Right lung (tissue), 5 donors: ENCODE results near the gene F2R. TPM values are rescaled to one million over a fixed set of nuclear protein-coding genes. Genes with fewer than 3 reads are reported as not detected.
"Not testable (repeated sequence)": the region's sequence is repeated elsewhere in the genome, so short reads cannot be mapped to it uniquely, and the experiment has no call there.

Experiments used
- DNase-seq, 2 donors: peaks; one replicate each; pipeline ENCODE4 v3.0.0-alpha.2; 2013
- polyA plus RNA-seq, 5 donors: library from polyadenylated mRNA; unstranded; fragments of 120-200 nt; gene quantifications; one replicate each; pipeline versions ENCODE4 v1.2.1 to v1.2.3, GENCODE V29; 2013; ENCODE audit warnings: inconsistent platforms in 1 of 5, low replicate concordance in 1 of 5; ENCODE audit not compliant: insufficient read length in 5 of 5, insufficient read depth in 1 of 5

F2R gene
- polyA plus RNA-seq, 5 donors = 38.5 to 51.0 (median 44.2) TPM

- DNase-seq = peak in 1 of 2 donors; percentile 5
Observed at GRCh38 chr5:76717222-76718083, 1.5 kb downstream of the F2R start.

DNA sequence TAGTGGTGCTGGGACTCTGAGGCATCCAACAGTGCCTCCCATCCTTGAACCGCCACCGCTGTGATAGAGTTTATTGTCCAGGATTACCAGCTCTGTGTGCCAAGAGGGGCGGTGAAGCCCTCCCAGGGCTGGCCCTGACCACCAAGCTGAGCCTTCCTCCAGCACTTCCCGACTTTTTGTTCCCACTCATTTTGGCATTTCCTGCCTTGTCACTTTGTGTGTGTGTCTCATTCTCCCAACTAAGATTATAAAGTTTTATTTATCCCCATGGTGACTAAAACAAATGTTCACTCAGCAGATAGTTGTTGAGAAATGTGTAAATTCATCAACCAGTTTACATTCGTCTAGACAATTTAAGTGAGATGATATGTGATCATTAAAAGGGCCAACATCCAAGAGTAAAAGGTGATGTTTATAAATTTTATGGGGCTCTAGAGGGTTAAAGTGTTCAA is 2.5 kb downstream of the F2R start:
- DNase-seq = no peak

DNA sequence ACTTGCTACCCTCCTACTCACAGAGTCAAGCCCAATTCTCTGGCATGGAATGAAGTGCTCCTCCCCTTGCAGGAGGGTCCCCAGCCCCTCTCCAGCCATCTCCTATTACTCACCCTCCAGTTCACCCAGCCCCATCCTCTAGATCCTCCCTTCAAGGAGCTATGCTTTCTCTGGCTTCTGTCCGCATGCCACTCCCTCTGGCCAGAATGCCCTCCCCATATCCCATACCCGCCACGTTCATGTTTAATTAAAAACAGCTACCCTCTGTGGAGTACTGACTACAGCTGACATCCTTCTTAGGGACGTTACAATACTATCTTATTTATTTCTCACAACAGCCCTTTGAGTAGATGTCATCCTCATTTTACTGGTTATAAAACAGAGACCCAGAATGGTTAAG is 3.0 kb downstream of the F2R start:
- no peak for DNase-seq

DNA sequence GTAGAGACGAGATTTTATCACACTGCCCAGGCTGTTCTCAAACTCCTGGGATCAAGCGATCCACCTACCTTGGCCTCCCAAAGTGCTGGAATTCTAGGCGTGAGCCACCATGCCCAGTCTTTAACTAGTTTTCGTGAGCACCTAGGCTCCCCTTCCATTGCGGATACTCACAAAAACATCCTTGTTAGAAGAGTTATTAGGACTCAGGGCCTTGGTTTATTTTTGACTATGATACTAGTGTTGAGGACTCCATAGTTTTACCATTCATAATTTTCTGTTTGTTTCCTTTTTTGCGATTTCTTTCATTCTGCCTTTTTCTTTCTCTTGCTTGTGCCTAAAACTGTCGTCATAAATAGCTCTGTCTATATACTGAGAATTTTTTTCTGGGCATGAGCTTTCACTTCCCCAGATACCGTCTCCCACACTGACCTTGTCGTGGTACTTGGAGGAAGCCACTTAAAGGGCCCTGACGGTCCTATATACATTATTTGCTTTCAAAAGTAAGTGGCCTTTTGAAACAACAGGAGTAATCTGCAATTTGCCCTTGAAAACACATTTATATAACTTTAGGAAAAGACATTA is 5.2 kb downstream of the F2R start:
- no peak for DNase-seq

GRCh38 chr5:76723266-76723665 is 7.3 kb downstream of the F2R start:
- no peak for DNase-seq

GRCh38 chr5:76723906-76724305 is 8.0 kb downstream of the F2R start:
- no peak for DNase-seq

DNA sequence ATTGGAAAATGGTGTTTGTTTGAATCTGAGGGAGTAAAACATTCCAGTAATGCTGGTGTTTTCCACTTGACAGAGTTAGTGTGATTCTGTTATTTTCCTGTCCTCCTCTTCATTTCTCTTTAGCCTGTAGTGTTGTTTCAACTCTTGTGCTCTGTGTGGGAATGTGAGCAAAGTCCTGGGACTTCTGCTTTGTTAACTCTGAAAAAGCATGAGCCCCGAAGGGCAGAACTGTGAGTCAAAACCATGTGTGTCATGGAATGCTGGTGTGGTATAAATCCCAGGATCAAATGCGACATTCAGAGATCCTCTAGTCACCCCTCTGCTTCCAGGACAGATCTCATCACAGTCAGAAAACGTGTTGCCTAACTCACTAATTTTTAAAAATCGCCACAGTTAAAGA is 8.9 kb downstream of the F2R start:
- no peak for DNase-seq

- DNase-seq = no peak
Observed at GRCh38 chr5:76728965-76729364, 13.0 kb downstream of the F2R start.

GRCh38 chr5:76729373-76730290 is 13.7 kb downstream of the F2R start:
- DNase-seq = no peak

GRCh38 chr5:76732405-76733048 is 16.6 kb downstream of the F2R start:
- DNase-seq = no peak

DNA sequence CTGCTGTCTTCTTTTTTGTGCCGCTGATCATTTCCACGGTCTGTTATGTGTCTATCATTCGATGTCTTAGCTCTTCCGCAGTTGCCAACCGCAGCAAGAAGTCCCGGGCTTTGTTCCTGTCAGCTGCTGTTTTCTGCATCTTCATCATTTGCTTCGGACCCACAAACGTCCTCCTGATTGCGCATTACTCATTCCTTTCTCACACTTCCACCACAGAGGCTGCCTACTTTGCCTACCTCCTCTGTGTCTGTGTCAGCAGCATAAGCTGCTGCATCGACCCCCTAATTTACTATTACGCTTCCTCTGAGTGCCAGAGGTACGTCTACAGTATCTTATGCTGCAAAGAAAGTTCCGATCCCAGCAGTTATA is 17.1 kb downstream of the F2R start:
- DNase-seq = no peak

- no peak for DNase-seq
Observed at GRCh38 chr5:76735762-76736545, 20.0 kb downstream of the F2R start.

DNA sequence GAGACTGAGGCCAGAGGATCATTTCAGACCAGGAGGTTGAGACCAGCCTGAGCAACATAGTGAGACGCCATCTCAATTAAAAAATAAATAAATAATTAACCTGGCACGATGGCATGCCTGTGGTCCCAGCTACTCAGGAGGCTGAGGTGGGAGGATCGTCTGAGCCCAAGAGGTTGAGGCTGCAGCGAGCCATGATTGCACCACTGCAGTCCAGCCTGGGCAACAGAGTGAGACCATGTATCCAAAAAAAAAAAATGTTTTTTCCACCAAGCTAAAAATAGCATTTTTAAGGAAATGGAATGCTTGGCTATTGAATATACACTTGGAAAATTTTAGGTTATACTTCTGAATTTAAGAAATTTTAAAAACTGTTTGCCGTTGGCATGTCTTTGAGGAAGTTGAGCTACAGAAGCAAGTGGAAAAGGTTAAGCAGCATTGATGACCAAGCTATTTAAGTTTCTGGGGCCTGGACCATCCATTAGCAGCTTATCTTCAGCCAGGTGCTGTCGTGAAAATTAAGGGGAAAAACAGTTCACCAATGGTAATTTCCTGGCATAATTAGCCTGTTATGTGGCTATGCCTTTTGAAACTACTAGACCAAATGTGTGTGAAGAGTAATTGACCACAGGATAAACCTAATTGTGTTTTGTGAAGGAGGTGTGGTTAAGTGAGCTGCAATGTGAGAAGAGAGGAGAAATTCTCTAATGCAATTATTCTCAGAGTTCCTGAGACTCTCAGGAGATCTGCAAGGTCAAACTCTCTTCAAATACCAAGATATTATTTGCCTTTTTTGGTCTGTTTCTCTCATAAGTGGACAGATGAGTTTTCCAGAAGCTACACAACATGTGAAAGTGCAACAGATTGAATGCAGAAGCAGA is 21.0 kb downstream of the F2R start:
- DNase-seq = no peak

DNA sequence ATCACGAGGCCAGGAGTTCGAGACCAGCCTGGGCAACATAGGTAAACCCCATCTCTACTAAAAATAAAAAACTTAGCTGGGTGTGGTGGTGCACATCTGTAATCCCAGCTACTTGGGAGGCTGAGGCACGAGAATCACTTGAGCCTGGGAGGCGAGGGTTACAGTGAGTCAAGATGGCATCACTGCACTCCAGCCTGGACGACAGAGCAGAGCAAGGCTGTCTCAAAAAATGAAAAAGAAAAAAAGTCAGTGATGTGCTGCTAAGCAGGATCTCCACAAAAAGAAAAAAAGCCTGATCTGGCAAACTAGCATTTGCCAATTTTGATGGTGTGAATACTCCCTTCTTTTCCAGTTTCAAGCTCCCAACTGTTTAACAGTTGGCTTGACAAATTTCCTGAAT is 21.9 kb downstream of the F2R start:
- no peak for DNase-seq

DNA sequence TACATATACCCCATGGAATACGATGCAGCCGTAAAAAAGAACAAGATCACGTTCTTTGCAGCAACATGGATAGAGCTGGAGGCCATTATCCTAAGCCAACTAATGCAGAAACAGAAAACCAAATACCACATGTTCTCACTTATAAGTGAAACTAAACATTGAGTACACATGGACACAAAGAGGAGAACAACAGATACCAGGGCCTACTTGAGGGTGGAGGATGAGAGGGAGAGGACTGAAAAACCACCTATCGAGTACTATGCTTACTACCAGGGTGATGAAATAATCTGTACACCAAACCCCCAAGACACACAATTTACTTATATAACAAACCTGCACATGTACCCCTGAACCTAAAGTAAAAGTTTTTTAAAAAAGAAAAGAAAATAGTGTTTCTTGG is 25.6 kb downstream of the F2R start:
- DNase-seq = not testable (repeated sequence)

- no peak for DNase-seq
Observed at GRCh38 chr5:76742583-76742982, 26.7 kb downstream of the F2R start.

DNA sequence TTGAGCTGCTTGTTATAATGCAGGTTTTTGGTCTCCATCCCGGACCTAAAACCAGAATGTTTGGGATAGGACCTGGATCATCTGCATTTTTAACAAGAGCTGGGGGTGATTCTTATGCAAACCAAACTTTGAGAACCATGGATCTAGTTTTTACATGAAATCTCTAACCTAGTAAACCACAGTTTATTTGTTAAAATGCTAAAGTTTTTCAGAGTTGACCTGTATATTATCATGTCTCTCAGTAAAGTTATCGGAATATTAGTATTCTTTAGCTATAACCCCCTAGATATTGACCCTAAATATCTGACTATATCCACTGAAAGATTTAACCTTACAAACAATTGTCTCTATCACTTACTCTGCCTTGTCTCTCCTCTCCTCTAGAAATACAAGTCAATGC is 28.7 kb downstream of the F2R start:
- no peak for DNase-seq

GRCh38 chr5:76745670-76746069 is 29.7 kb downstream of the F2R start:
- DNase-seq = peak; percentile 13 to 16

GRCh38 chr5:76746677-76747076 is 30.8 kb downstream of the F2R start:
- DNase-seq = no peak

DNA sequence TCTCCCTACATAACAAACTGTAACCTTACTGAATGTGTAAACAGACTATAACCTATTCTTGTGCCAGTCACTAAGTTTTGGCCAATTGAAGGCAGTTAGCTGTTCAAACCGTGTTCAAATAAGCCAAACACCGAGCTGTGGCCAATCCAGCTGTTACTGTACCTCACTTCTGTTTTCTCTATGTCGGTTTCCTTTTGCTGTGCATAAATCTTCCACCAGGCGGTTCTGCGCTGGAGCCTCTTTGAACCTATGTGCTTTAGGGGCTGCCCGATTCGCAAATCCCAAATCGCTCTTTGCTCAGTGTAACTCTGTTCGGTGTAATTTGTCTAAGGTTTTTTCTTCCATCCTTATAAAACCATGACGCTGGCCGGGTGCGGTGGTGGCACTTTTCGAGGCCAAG is 31.8 kb downstream of the F2R start:
- DNase-seq = no peak
